Liver (tissue), 9 donors: ENCODE measurements around the gene NPR2. TPM values are rescaled to one million over a fixed set of nuclear protein-coding genes. Genes with fewer than 3 reads are reported as not detected.

Source experiments
- DNase-seq: peaks from one replicate; pipeline ENCODE4 v3.0.0-alpha.2; 2017; ENCODE audit warnings: low spot score
- H3K27ac ChIP-seq, 2 donors: one replicate each; pipeline ENCODE4 v1.7.0; 2013; ENCODE audit warnings: inconsistent platforms in 2 of 2, low read length in 2 of 2, control low read depth in 1 of 2, low read depth in 1 of 2, mild to moderate bottlenecking in 1 of 2
- H3K27me3 ChIP-seq, 4 donors: one replicate each; pipeline versions ENCODE4 v1.6.1 to v1.7.0; 2013; ENCODE audit warnings: low read length in 3 of 4, inconsistent platforms in 1 of 4, mild to moderate bottlenecking in 1 of 4, moderate library complexity in 1 of 4; ENCODE audit not compliant: control insufficient read depth in 4 of 4, insufficient read depth in 4 of 4
- H3K36me3 ChIP-seq, 4 donors: one replicate each; pipeline versions ENCODE4 v1.6.1 to v1.7.0; 2013; ENCODE audit warnings: low read length in 3 of 4, mild to moderate bottlenecking in 3 of 4, low read depth in 1 of 4, moderate library complexity in 1 of 4; ENCODE audit not compliant: control insufficient read depth in 4 of 4, insufficient read depth in 3 of 4
- H3K4me1 ChIP-seq, 4 donors: one replicate each; pipeline versions ENCODE4 v1.6.1 to v1.7.0; 2013; ENCODE audit warnings: low read length in 3 of 4, mild to moderate bottlenecking in 3 of 4, moderate library complexity in 1 of 4; ENCODE audit not compliant: control insufficient read depth in 4 of 4, insufficient read depth in 4 of 4
- H3K4me3 ChIP-seq, 3 donors: one replicate each; pipeline versions ENCODE4 v1.6.1 to v1.7.0; 2013; ENCODE audit warnings: low read length in 3 of 3, control low read depth in 1 of 3, low read depth in 1 of 3, mild to moderate bottlenecking in 1 of 3
- H3K9ac ChIP-seq, 2 donors: one replicate each; pipeline ENCODE4 v1.7.0; 2013; ENCODE audit warnings: low read length in 2 of 2, mild to moderate bottlenecking in 2 of 2, moderate library complexity in 2 of 2, control low read depth in 1 of 2, low read depth in 1 of 2
- H3K9me3 ChIP-seq, 4 donors: one replicate each; pipeline versions ENCODE4 v1.6.1 to v1.7.0; 2013; ENCODE audit warnings: low read length in 3 of 4; ENCODE audit not compliant: control insufficient read depth in 4 of 4
- EGR1 ChIP-seq, 2 donors: IDR thresholded peaks; 2 replicates each; pipeline ENCODE4 v1.6.1; 2016 to 2018; ENCODE audit warnings: antibody characterized with exemption in 2 of 2, low read depth in 2 of 2
- FOXA1 ChIP-seq: IDR thresholded peaks from 2 replicates; pipeline ENCODE4 v1.6.1; 2016; ENCODE audit warnings: antibody characterized with exemption
- FOXA2 ChIP-seq: IDR thresholded peaks from 2 replicates; pipeline ENCODE4 v1.6.1; 2016; ENCODE audit warnings: antibody characterized with exemption
- GABPA ChIP-seq, 2 donors: IDR thresholded peaks in 1 of 2; conservative IDR thresholded peaks in 1 of 2; 2 replicates each; pipeline ENCODE4 v1.6.1; 2016; ENCODE audit warnings: antibody characterized with exemption in 2 of 2, mild to moderate bottlenecking in 1 of 2, moderate library complexity in 1 of 2
- HNF4A ChIP-seq, 2 donors: conservative IDR thresholded peaks; 2 replicates each; pipeline ENCODE4 v1.6.1; 2016; ENCODE audit warnings: antibody characterized with exemption in 2 of 2, mild to moderate bottlenecking in 2 of 2
- HNF4G ChIP-seq: IDR thresholded peaks from 2 replicates; pipeline ENCODE4 v1.6.1; 2016; ENCODE audit warnings: antibody characterized with exemption
- JUND ChIP-seq, 2 donors: IDR thresholded peaks; 2 replicates each; pipeline ENCODE4 v1.6.1; 2016; ENCODE audit warnings: antibody characterized with exemption in 2 of 2
- NR2F2 ChIP-seq: IDR thresholded peaks from 2 replicates; pipeline ENCODE4 v1.6.1; 2016; ENCODE audit warnings: antibody characterized with exemption
- RAD21 ChIP-seq, 2 donors: IDR thresholded peaks; 2 replicates each; pipeline ENCODE4 v1.6.1; 2016; ENCODE audit warnings: antibody characterized with exemption in 2 of 2, mild to moderate bottlenecking in 2 of 2
- REST ChIP-seq: IDR thresholded peaks from 2 replicates; pipeline ENCODE4 v1.6.1; 2016; ENCODE audit warnings: antibody characterized with exemption, mild to moderate bottlenecking
- RXRA ChIP-seq, 2 donors: IDR thresholded peaks; 2 replicates each; pipeline ENCODE4 v1.6.1; 2017 to 2018; ENCODE audit warnings: antibody characterized with exemption in 2 of 2, mild to moderate bottlenecking in 1 of 2
- SP1 ChIP-seq: IDR thresholded peaks from 2 replicates; pipeline ENCODE4 v1.6.1; 2018; ENCODE audit warnings: antibody characterized with exemption, mild to moderate bottlenecking
- TAF1 ChIP-seq: conservative IDR thresholded peaks from 2 replicates; pipeline ENCODE4 v1.6.1; 2016; ENCODE audit warnings: antibody characterized with exemption, mild to moderate bottlenecking
- YY1 ChIP-seq: IDR thresholded peaks from 2 replicates; pipeline ENCODE4 v1.6.1; 2016; ENCODE audit warnings: antibody characterized with exemption, mild to moderate bottlenecking
- WGBS: extraction: QIAGEN DNeasy Blood & Tissue Kit; methylation state at CpG from one replicate; pipeline ENCODE4 v1.1.7; 2013; 5-methylcytosine and 5-hydroxymethylcytosine counted together
- polyA plus RNA-seq, 2 donors: library from polyadenylated mRNA; stranded (reverse) in 1 of 2; unstranded in 1 of 2; fragments of 200-250 nt in 1 of 2; fragments of >200 nt in 1 of 2; fragmentation: Nextera tagmentation in 1 of 2; extraction: Ambion mirVana in 1 of 2; gene quantifications; one replicate each; pipeline versions ENCODE4 v1.2.1 to v1.2.3, GENCODE V29; 2013 to 2015
- total RNA-seq, 2 donors: library from RNA; depleted of rRNA; stranded (reverse); fragments of >200 nt; gene quantifications; one replicate each; pipeline ENCODE4 v1.2.3, GENCODE V29; 2014
- TF ChIP-seq, protein P1 (sequence below): IDR thresholded peaks from 2 replicates; pipeline ENCODE4 v1.6.1; 2016; ENCODE audit warnings: antibody characterized with exemption
- TF ChIP-seq, protein P2 (sequence below): IDR thresholded peaks from 2 replicates; pipeline ENCODE4 v1.6.1; 2016; ENCODE audit warnings: antibody characterized with exemption
- TF ChIP-seq, protein P3 (sequence below): fragments of 150-350 bp; IDR thresholded peaks from 2 replicates; pipeline ENCODE4 v1.5.1; 2017; ENCODE audit warnings: improper control_type of control experiment, low read depth, low read length; ENCODE audit not compliant: missing input control
- TF ChIP-seq, protein P4 (sequence below): IDR thresholded peaks from 2 replicates; pipeline ENCODE4 v1.6.1; 2016; ENCODE audit warnings: antibody characterized with exemption
- donor health status: healthy.
- donor health status: healthy.
- donor health status: healthy.
- donor health status: healthy.
- donor health status: healthy.

Gene NPR2
- total and polyA plus RNA-seq, 4 donors = 8.6 to 17.1 (median 11.2) TPM

DNA sequence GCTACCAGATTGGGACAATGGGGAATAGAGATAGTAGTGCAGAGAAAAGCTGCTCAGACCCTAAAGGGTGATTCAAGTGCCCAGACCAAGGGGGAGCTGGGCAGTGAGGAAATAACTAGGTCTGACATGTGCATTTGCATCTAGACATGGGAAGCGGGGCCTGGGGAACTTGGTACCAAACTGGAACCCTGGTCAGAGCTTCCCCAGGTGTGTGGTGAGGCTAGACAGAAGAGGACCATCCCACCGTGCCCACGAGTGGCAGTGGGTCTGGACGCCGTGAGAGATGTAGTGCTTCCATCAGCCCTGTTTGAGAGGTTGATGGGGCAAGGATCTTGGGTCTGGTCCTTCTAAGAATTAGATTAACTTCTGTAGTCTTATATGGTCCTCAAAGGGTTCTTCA lies 45.2 kb downstream of the NPR2 start:
- Histone ChIP-seq H3K27ac (no peak overlapping the region), H3K9ac (no peak overlapping the region), H3K9me3 (no peaks in the 10 kb centered on the region), H3K36me3 (no peaks in the 10 kb centered on the region), H3K4me1 (peaks cover 13 to 30% (median 22%) of the 10 kb centered on the region in 4 donors), H3K4me3 (no peak overlapping the region), H3K27me3 (no peaks in the 10 kb centered on the region)
- TF ChIP-seq GABPA (IDR thresholded peaks at IDR 0.05 in 1 of 2, conservative IDR thresholded peaks at IDR 0.05 in 1 of 2) (no peak), RXRA (IDR thresholded peaks at IDR 0.05) (no peak), HNF4A (conservative IDR thresholded peaks at IDR 0.05) (no peak), SP1 (no peak), NR2F2 (no peak), JUND (IDR thresholded peaks at IDR 0.05) (no peak), EGR1 (IDR thresholded peaks at IDR 0.05; ENCODE audit: low read depth in 2 of 2) (no peak), FOXA1 (no peak), FOXA2 (no peak), RAD21 (IDR thresholded peaks at IDR 0.05) (no peak)
- TF ChIP-seq, protein P1, sequence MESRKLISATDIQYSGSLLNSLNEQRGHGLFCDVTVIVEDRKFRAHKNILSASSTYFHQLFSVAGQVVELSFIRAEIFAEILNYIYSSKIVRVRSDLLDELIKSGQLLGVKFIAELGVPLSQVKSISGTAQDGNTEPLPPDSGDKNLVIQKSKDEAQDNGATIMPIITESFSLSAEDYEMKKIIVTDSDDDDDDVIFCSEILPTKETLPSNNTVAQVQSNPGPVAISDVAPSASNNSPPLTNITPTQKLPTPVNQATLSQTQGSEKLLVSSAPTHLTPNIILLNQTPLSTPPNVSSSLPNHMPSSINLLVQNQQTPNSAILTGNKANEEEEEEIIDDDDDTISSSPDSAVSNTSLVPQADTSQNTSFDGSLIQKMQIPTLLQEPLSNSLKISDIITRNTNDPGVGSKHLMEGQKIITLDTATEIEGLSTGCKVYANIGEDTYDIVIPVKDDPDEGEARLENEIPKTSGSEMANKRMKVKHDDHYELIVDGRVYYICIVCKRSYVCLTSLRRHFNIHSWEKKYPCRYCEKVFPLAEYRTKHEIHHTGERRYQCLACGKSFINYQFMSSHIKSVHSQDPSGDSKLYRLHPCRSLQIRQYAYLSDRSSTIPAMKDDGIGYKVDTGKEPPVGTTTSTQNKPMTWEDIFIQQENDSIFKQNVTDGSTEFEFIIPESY = no peak
- TF ChIP-seq, protein P2, sequence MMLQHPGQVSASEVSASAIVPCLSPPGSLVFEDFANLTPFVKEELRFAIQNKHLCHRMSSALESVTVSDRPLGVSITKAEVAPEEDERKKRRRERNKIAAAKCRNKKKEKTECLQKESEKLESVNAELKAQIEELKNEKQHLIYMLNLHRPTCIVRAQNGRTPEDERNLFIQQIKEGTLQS = no peak
- no peak for DNase-seq
- WGBS = 97% methylated on average over 5 of the region's 5 CpGs

DNA sequence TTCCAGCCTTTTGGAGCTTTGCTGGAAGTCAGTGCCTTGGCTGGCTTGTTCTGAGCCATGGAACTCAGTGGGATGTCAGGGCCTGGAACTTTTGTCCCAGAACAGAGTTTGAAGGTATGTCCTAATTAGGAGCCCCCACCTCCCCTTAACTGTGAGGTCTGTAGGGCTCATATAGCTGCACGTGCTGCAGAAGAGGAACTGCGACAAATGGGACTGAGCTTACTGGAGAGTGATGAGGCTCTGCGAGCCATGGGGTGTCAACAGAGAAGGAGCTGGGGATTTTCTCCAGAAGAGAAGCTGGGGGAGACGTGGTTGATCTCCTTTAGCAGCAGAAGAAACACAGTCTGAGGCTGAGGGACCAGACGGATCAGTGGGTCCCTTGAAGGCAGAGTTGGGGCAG lies 48.5 kb downstream of the NPR2 start:
- Histone ChIP-seq H3K27me3 (no peaks in the 10 kb centered on the region), H3K36me3 (no peaks in the 10 kb centered on the region), H3K9ac (no peak overlapping the region), H3K27ac (no peak overlapping the region), H3K4me3 (no peak overlapping the region), H3K4me1 (peaks cover 9 to 17% (median 13%) of the 10 kb centered on the region in 4 donors), H3K9me3 (no peaks in the 10 kb centered on the region)
- WGBS = 95% methylated on average over 5 of the region's 5 CpGs
- no peak for TF ChIP-seq FOXA2
- TF ChIP-seq, protein P3, sequence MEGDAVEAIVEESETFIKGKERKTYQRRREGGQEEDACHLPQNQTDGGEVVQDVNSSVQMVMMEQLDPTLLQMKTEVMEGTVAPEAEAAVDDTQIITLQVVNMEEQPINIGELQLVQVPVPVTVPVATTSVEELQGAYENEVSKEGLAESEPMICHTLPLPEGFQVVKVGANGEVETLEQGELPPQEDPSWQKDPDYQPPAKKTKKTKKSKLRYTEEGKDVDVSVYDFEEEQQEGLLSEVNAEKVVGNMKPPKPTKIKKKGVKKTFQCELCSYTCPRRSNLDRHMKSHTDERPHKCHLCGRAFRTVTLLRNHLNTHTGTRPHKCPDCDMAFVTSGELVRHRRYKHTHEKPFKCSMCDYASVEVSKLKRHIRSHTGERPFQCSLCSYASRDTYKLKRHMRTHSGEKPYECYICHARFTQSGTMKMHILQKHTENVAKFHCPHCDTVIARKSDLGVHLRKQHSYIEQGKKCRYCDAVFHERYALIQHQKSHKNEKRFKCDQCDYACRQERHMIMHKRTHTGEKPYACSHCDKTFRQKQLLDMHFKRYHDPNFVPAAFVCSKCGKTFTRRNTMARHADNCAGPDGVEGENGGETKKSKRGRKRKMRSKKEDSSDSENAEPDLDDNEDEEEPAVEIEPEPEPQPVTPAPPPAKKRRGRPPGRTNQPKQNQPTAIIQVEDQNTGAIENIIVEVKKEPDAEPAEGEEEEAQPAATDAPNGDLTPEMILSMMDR = no peak
- no peak for TF ChIP-seq TAF1
- TF ChIP-seq, protein P2 = no peak
- TF ChIP-seq SP1 = no peak
- no peak for TF ChIP-seq JUND (IDR thresholded peaks at IDR 0.05)
- TF ChIP-seq GABPA (IDR thresholded peaks at IDR 0.05 in 1 of 2, conservative IDR thresholded peaks at IDR 0.05 in 1 of 2) = no peak
- no peak for TF ChIP-seq EGR1 (IDR thresholded peaks at IDR 0.05; ENCODE audit: low read depth in 2 of 2)
- no peak for TF ChIP-seq FOXA1
- no peak for TF ChIP-seq RAD21 (IDR thresholded peaks at IDR 0.05)
- TF ChIP-seq REST = no peak
- no peak for TF ChIP-seq HNF4G
- TF ChIP-seq, protein P1 = no peak
- no peak for TF ChIP-seq NR2F2
- no peak for TF ChIP-seq RXRA (IDR thresholded peaks at IDR 0.05)
- TF ChIP-seq HNF4A (conservative IDR thresholded peaks at IDR 0.05) = no peak
- no peak for TF ChIP-seq YY1
- TF ChIP-seq, protein P4, sequence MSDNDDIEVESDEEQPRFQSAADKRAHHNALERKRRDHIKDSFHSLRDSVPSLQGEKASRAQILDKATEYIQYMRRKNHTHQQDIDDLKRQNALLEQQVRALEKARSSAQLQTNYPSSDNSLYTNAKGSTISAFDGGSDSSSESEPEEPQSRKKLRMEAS = no peak
- DNase-seq = no peak
